Caco-2 (cell line): ENCODE results near the gene PAPSS2. TPM values are rescaled to one million over a fixed set of nuclear protein-coding genes. Genes with fewer than 3 reads are reported as not detected.

Source experiments
- BruUV-seq: library from RNA; stranded (reverse); fragments of 400-500 nt; replicated peaks from 2 replicates; lab custom pipeline; 2021; lab: Mats Ljungman, UMichigan
- CTCF ChIA-PET: fragments of 300-600 bp; sonication (Branson Sonifier 250); formaldehyde crosslinking; loops from one replicate; lab custom pipeline; 2022; ENCODE audit warnings: antibody characterized with exemption; lab: Charles Lee
- POLR2A ChIA-PET: fragments of 300-600 bp; sonication (Branson Sonifier 250); formaldehyde crosslinking; loops from one replicate; lab custom pipeline; 2022; ENCODE audit warnings: antibody characterized with exemption; lab: Charles Lee
- DNase-seq, 2 experiments: peaks; one replicate each; pipeline versions ENCODE4 v3.0.0 to v3.0.0-alpha.2; 2020 to 2022
- H3K27me3 ChIP-seq: replicated peaks from 2 replicates; pipeline ENCODE4 v1.6.0; 2011; ENCODE audit warnings: low read length; ENCODE audit not compliant: control insufficient read depth, insufficient read depth
- H3K36me3 ChIP-seq: 2 replicates; pipeline ENCODE4 v1.5.1; 2011; ENCODE audit warnings: low read length; ENCODE audit not compliant: control insufficient read depth, insufficient read depth
- H3K4me1 ChIP-seq: fragments of 250-450 bp; sonication (Bioruptor Pico); 2 replicates; pipeline ENCODE4 v1.5.1; 2020; ENCODE audit warnings: mild to moderate bottlenecking
- H3K4me3 ChIP-seq: 2 replicates; pipeline ENCODE4 v1.5.1; 2011; ENCODE audit warnings: low read depth, mild to moderate bottlenecking, control low read depth, low read length
- H3K9me3 ChIP-seq: fragments of 250-450 bp; sonication (Bioruptor Pico); 2 replicates; pipeline ENCODE4 v1.5.1; 2020; ENCODE audit warnings: mild to moderate bottlenecking, moderate library complexity
- H3K27ac Mint-ChIP-seq: one replicate; pipeline ENCODE4 v1.8.0; 2022; ENCODE audit warnings: mixed read lengths; ENCODE audit not compliant: unreplicated experiment
- H3K27me3 Mint-ChIP-seq: one replicate; pipeline ENCODE4 v1.8.0; 2022; ENCODE audit warnings: mixed read lengths; ENCODE audit not compliant: insufficient read depth, unreplicated experiment
- H3K36me3 Mint-ChIP-seq: one replicate; pipeline ENCODE4 v1.8.0; 2022; ENCODE audit warnings: mild to moderate bottlenecking, mixed read lengths; ENCODE audit not compliant: insufficient read depth, unreplicated experiment
- H3K4me1 Mint-ChIP-seq: one replicate; pipeline ENCODE4 v1.8.0; 2022; ENCODE audit warnings: low read depth, mixed read lengths; ENCODE audit not compliant: unreplicated experiment
- H3K4me3 Mint-ChIP-seq: one replicate; pipeline ENCODE4 v1.8.0; 2022; ENCODE audit warnings: mild to moderate bottlenecking, moderate library complexity, mixed read lengths; ENCODE audit not compliant: unreplicated experiment
- H3K9me3 Mint-ChIP-seq: one replicate; pipeline ENCODE4 v1.8.0; 2022; ENCODE audit warnings: mixed read lengths; ENCODE audit not compliant: unreplicated experiment
- intact Hi-C: fragments of 100-400 bp; cut with micrococcal nuclease; formaldehyde crosslinking; loops from one replicate; pipeline ENCODE4 v1.10.0; 2022; ENCODE audit not compliant: unreplicated experiment
- total RNA-seq: library from RNA; stranded (reverse); gene quantifications from 2 replicates; pipeline ENCODE4 v1.2.3, GENCODE V29; 2022
- TF ChIP-seq, protein P1 (sequence below), 2 experiments: fragments of 200-600 bp in 1 of 2; IDR thresholded peaks; 1 replicate in 1 of 2; 2 replicates in 1 of 2; pipeline versions ENCODE4 v1.5.1 to v1.8.0; 2011 to 2022; ENCODE audit warnings: antibody characterized with exemption in 1 of 2, control low read depth in 1 of 2, inconsistent platforms in 1 of 2, low read depth in 1 of 2, low read length in 1 of 2, mild to moderate bottlenecking in 1 of 2, moderate library complexity in 1 of 2; ENCODE audit not compliant: insufficient read depth in 1 of 2, severe bottlenecking in 1 of 2, unreplicated experiment in 1 of 2

Gene PAPSS2
- total RNA-seq, 1 experiment from 2014 or later: 4.3 TPM

DNA sequence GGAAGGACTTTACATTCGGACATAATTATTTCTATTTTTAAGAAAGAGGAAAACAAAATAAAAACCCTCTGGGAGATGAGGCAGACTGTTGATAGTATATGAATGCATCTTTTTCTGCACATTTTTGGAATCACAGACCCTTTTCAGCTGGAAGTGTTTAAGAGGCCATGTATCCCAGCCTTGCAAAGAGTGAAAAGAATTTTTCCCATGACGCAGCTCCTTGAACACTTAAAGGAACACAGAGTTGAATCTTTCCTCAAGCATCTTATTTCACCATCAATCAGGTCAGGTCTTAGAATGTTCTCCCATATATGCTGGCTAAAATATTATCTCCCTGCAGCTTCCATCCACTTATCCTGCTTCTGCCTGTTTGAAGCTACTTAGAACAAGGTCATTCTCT, 45.9 kb upstream of the PAPSS2 start:
- TF ChIP-seq, protein P1, sequence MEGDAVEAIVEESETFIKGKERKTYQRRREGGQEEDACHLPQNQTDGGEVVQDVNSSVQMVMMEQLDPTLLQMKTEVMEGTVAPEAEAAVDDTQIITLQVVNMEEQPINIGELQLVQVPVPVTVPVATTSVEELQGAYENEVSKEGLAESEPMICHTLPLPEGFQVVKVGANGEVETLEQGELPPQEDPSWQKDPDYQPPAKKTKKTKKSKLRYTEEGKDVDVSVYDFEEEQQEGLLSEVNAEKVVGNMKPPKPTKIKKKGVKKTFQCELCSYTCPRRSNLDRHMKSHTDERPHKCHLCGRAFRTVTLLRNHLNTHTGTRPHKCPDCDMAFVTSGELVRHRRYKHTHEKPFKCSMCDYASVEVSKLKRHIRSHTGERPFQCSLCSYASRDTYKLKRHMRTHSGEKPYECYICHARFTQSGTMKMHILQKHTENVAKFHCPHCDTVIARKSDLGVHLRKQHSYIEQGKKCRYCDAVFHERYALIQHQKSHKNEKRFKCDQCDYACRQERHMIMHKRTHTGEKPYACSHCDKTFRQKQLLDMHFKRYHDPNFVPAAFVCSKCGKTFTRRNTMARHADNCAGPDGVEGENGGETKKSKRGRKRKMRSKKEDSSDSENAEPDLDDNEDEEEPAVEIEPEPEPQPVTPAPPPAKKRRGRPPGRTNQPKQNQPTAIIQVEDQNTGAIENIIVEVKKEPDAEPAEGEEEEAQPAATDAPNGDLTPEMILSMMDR (IDR thresholded peaks at IDR 0.05; ENCODE audit: insufficient read depth in 1 of 2, low read depth in 1 of 2, low read length in 1 of 2, severe bottlenecking in 1 of 2, unreplicated experiment in 1 of 2): no peak
- Histone ChIP-seq H3K4me3 (no peak overlapping the region), H3K36me3 (no peaks in the 10 kb centered on the region), H3K4me1 (peaks cover 7% of the 10 kb centered on the region), H3K9me3 (peaks cover 11% of the 10 kb centered on the region), H3K27me3 (no peaks in the 10 kb centered on the region)
- Mint-ChIP-seq H3K27ac (no peak overlapping the region), H3K4me3 (no peak overlapping the region), H3K9me3 (peaks cover 22% of the 10 kb centered on the region), H3K27me3 (no peaks in the 10 kb centered on the region), H3K36me3 (no peaks in the 10 kb centered on the region), H3K4me1 (peaks cover 8% of the 10 kb centered on the region)
- CTCF ChIA-PET: no interaction called here
- no TSS peak for BruUV-seq
- DNase-seq: no peak
- intact Hi-C loops: no loop called here
- POLR2A ChIA-PET: no interaction called here

DNA sequence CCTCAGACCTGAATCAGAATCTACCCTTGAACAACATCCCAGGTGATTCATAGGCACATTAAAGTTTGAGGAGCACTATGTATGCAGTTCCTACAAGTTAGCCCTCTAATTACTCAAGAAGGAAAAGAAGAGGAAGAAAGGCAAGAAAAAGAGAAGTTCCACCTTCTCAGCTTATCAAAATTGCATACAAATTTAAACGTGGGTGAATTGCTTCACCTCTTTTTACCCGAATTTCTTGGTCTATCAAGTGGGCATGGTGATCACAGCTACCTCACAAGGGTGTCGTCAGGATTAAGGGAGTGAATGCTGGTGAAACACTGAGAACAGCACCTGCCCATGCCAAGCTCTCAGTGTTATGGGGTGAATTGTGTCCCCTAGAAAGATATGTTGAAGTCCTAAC, 43.8 kb upstream of the PAPSS2 start:
- BruUV-seq: no TSS peak
- Mint-ChIP-seq H3K4me3 (no peak overlapping the region), H3K9me3 (peaks cover 15% of the 10 kb centered on the region), H3K27ac (no peak overlapping the region), H3K36me3 (no peaks in the 10 kb centered on the region), H3K4me1 (peaks cover 21% of the 10 kb centered on the region), H3K27me3 (no peaks in the 10 kb centered on the region)
- H3K9me3 ChIP-seq: peaks cover 11% of the 10 kb centered on the region
- TF ChIP-seq, protein P1 (IDR thresholded peaks at IDR 0.05; ENCODE audit: insufficient read depth in 1 of 2, low read depth in 1 of 2, low read length in 1 of 2, severe bottlenecking in 1 of 2, unreplicated experiment in 1 of 2): no peak
- CTCF ChIA-PET: no interaction called here
- intact Hi-C loops: no loop called here
- H3K4me1 ChIP-seq: peaks cover 21% of the 10 kb centered on the region
- no peaks in the 10 kb centered on the region for H3K27me3 ChIP-seq
- DNase-seq: no peak
- no peak overlapping the region for H3K4me3 ChIP-seq
- H3K36me3 ChIP-seq: no peaks in the 10 kb centered on the region
- POLR2A ChIA-PET: no interaction called here

- peaks cover 9% of the 10 kb centered on the region for H3K9me3 Mint-ChIP-seq
- no peaks in the 10 kb centered on the region for H3K36me3 ChIP-seq
- CTCF ChIA-PET: no interaction called here
- no peaks in the 10 kb centered on the region for H3K9me3 ChIP-seq
- H3K4me1 Mint-ChIP-seq: peaks cover 21% of the 10 kb centered on the region
- H3K27me3 Mint-ChIP-seq: no peaks in the 10 kb centered on the region
- H3K27ac Mint-ChIP-seq: peak overlapping the region; percentile 89
- no peak overlapping the region for H3K4me3 Mint-ChIP-seq
- peaks cover 21% of the 10 kb centered on the region for H3K4me1 ChIP-seq
- DNase-seq: no peak
- intact Hi-C loops: no loop called here
- H3K4me3 ChIP-seq: no peak overlapping the region
- no peaks in the 10 kb centered on the region for H3K27me3 ChIP-seq
- no peaks in the 10 kb centered on the region for H3K36me3 Mint-ChIP-seq
- TF ChIP-seq, protein P1 (IDR thresholded peaks at IDR 0.05; ENCODE audit: insufficient read depth in 1 of 2, low read depth in 1 of 2, low read length in 1 of 2, severe bottlenecking in 1 of 2, unreplicated experiment in 1 of 2): no peak
- POLR2A ChIA-PET: no interaction called here
- BruUV-seq: no TSS peak
Observed at GRCh38 chr10:87617503-87617902, 42.2 kb upstream of the PAPSS2 start.
